ENCODE data around the gene ZRANB1.

GRCh38 chr10:125021686-125022344, 79.9 kb downstream of the ZRANB1 start:
- TF ChIP-seq SIN3A (IDR thresholded peaks at IDR 0.05; ENCODE audit: low read depth, low read length), result no peak
- TF ChIP-seq CTCF (IDR thresholded peaks at IDR 0.05 in 2 of 3, conservative IDR thresholded peaks at IDR 0.05 in 1 of 3; ENCODE audit: control insufficient read depth in 2 of 3, extremely low read depth in 1 of 3, insufficient read depth in 1 of 3, low read depth in 3 of 3, low read length in 3 of 3), result no peak
- no peak for TF ChIP-seq EGR1 (IDR thresholded peaks at IDR 0.05; ENCODE audit: borderline replicate concordance in 1 of 2, low read depth in 2 of 2, low read length in 2 of 2)
- no peak for TF ChIP-seq BRCA1 (IDR thresholded peaks at IDR 0.05; ENCODE audit: low read depth, low read length)
- TF ChIP-seq PBX3 (IDR thresholded peaks at IDR 0.05; ENCODE audit: insufficient replicate concordance, low read depth, low read length), result no peak
- TF ChIP-seq YY1 (IDR thresholded peaks at IDR 0.05; ENCODE audit: low read depth, low read length), result no peak
